Measurements from ENCODE around the gene ELF2.
"Not testable (repeated sequence)": the region's sequence is repeated elsewhere in the genome, so short reads cannot be mapped to it uniquely, and the experiment has no call there.

Gene ELF2

DNA sequence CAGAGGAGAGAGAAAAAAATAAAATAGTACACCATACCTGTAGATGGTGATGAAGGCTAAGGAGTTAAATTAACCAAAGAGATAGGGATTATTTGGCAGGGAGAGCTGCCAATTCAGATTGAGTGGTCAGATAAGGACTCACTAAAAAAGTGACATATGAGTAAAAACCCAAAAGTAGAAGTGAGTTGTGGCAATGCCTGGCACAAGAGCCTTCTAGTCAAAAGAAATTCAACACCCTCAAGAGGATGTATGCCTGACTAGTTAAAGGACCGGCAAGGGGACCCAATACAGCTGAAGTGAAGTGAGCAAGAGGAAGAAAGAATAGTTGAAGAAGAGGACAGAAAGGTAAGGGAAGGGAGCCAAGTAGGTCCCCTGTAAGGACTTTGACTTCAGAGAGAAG lies 34.9 kb downstream of the ELF2 start:
- DNase-seq, result no peak

GRCh38 chr4:139137763-139138162 lies 39.3 kb downstream of the ELF2 start:
- no peak for DNase-seq

DNA sequence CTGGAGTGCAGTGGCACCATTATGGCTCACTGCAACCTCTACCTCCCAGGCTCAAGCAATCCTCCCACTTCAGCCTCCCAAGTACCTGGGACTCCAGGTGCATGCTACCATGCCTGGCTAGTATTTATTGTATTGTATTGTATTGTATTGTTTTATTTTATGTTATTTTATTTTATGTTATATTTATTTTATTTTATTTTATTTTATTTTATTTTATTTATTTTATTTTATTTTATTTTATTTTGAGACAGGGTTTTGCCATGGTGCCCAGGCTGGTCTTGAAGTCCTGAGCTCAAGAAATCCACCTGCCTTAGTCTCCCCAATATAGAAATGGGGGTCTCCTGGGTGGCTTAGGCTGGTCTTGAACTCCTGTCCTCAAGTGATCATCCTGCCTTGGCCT lies 42.6 kb downstream of the ELF2 start:
- DNase-seq, result no peak

DNA sequence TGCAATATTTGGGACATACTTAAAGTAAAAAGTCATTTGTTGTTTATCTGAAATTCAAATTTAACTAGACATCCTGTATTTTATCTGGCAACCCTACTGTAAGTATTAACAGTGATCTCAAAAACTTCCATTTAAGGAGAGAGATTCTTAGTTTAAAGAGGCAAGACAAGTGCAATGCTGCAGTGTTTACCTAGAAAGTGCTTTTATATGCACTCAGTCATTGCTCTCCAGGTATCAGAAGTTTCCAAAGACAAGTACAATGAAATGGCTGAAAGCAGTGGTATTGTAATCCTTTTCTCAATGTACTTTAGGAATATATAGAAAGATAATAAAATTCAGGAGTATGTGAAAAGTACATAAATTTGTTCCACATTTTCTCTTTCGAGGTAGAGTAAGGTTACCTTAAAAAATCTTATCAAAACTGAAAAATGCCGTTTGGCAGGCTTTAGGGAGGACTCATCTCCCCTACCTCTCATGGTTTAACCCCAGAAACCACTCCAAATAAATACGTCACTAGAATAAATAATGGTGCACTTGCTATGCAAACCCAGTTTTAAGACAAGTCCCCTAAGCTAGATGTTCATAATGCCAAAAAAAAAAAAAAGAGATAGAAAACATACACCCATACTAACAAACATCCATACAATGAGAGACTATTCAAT lies 45.7 kb downstream of the ELF2 start:
- DNase-seq, result no peak

DNA sequence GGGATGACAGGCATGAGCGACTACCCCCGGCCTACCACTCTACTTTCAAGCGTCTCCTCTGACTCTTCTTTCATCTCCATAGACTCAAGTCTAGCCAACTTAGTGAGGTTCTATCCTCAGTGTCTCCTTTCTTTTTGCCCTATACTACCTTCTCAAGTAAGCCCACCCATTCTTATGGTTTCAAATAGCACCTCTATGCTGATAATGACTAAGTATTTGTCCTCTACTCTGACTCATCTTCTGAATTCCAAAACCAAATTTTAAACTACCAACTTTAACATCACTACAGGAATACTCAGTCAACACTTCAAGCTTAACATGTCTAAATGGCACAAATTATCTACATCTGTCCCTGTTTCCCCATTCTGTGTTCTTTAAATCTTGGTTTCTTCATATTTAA lies 47.8 kb downstream of the ELF2 start:
- DNase-seq, result no peak

DNA sequence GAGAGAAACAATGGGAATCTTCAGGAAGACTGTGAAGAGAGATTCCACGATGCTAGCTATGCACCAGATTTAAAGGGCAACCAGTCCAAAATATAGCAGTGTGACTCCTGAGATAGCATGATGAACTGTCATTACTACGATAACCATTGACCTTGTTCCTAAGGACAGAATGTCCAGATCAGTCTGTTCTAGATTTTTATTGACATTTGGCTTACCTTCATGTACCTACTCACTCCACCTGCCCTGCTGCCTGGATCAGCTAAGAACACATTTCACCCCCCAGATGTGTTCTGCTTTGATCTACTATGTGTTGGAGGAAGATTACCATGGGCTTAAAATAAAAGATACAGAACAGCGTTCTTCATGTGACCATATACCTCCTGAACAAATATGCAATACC lies 50.1 kb downstream of the ELF2 start:
- no peak for DNase-seq

GRCh38 chr4:139123910-139124309 lies 53.1 kb downstream of the ELF2 start:
- no peak for DNase-seq

- DNase-seq, result no peak
Measured at GRCh38 chr4:139118365-139118764, 58.7 kb downstream of the ELF2 start.

DNA sequence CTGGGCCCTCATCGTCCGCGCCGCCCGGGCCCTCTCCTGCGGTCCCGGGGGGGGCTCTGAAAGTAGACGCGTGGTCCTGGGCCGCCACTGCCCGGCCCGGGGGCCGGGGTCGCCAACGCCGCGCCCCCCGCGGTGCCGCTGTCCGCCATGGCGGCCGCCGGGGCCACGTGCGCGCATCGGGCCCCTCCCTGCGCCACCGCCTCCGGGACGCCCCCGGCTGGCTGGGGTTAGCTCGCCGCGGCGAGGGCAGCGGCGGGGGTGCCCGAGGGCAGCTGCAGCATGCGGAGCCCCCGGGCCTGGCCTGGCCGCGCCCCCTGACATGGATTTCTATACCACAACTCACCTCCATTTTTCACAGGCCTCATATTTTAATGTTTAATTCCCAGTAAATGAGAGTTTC lies 61.8 kb downstream of the ELF2 start:
- DNase-seq, result no peak

GRCh38 chr4:139114795-139115194 lies 62.2 kb downstream of the ELF2 start:
- DNase-seq, result not testable (repeated sequence)

DNA sequence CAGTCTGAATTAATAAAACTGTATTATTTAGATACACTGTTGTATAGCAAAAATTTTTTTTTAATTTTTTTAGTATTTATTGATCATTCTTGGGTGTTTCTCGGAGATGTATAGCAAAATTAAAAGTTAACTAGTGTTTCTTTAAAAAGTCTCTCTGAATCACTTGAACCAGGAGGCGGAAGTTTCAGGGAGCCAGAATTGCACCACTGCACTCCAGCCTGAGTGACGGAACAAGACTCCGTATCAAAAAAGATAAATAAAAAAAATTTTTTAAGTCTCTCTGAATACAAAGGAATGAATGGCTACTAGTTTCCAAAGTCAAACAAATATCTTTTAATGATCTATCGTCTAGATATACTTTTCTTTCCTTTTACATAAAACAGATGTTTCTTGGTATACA lies 64.4 kb downstream of the ELF2 start:
- no peak for DNase-seq

DNA sequence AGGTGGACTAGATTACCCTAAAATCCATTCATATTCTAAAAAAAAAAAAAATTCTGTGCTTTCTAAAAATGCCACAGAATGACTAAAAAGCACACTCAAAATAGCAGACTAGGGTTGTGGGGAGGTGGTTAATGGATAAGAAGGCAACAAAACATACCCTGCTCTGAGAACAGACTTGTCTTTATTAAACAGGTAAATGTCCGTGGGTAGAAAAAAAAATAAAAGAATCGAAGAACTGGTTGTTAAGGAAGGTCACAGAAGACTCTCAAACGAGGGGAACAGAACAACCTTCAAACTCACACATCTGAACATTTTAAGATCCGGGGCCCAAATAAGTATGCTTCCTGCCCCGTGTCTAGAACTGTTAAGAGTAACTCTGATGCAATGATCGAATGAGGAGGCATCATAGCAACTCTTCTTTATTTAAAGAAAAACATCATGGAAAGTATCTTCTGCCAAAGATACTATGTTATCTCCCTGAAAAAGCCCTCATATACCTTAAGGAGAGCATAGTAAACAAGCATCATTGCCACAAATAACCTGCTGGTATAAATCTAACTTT lies 68.4 kb downstream of the ELF2 start:
- DNase-seq, result no peak

DNA sequence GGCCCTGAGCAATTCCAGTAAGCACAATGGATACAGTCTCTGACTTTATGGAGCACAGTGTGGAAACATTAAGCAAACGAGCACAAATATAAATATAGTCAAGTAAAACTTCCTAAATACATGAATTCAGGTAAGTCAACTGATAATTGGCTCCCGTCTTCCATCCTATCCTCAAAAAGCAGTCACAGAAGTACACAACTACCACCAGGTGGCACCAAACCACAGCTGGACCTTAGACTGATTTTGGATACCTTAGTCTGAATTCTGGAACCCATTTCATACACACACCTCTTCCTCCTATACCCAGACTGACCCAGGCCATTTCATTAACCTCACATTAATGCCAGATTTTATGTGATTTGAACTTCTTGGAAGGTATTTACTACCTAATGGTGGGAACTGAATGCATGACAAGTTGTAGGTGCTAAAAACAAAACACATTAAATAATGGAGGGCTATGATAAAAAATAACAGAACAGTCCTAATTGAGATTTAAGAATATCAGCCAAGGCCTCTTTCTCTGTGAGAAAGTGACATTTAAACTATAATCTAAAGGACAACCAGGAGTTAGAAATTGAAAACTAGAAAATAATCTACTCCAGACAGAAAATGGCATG lies 77.5 kb downstream of the ELF2 start:
- peak; percentile 77 for DNase-seq

- DNase-seq, result no peak
Measured at GRCh38 chr4:139092271-139092670, 84.7 kb downstream of the ELF2 start.

GRCh38 chr4:139085141-139085540 lies 91.9 kb downstream of the ELF2 start:
- no peak for DNase-seq

DNA sequence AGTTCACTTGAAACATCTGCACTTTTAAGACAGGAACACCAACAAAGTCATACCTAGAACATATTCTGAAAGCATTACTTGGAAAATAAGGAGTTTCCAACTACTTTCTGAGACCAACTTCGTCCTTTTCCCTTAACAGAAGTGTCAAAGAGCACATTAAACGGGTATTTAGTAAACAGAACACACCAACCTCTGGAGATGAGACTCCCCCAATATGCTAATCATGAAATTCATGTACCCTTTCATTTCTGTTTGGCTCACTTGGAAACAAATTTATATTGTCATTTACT lies 92.3 kb downstream of the ELF2 start:
- DNase-seq, result no peak

DNA sequence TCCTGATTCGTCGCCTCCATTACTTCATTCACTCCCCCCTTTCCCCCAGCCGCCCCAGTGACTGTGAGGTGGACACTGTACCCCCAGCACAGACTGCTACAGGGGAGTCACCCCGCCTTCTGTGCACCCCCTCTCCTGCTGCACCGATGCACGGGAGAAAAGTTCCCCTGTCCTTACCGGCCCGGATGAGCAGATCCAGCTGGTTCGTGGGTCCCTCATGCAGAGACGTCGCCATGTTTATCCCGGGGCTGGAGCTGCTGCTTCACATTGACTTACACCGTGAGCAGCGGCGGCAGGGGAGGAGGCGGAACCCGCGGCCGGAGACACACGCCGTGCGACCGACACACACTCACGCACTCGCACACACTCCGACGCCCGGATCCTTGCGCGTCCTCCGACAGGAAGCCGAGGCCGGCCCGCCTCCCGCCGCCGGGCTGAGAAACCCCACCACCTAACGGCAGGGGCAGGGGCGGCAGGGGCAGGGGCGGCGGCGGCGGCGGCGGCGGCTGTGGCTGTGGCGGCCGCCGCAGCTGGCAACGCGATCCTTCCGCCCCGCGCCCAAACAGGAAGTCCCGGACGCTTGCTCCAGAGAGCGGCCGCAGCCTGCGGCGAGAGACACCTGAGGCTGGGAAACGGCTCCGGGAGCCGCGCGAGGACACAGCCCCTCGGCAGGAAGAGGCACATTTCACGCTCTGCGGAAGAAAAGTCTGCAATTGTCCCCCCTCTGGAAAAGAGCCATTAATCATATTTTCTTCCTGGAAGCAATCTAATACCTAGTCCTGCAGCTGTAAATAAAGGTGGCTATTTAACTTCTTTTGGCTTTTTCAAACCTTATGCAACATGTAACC lies 92.8 kb downstream of the ELF2 start:
- peak; percentile 85 for DNase-seq

- DNase-seq, result peak; percentile 73
Measured at GRCh38 chr4:139083607-139083955, 93.4 kb downstream of the ELF2 start.

GRCh38 chr4:139082750-139083606 lies 94.0 kb downstream of the ELF2 start:
- peak; percentile 92 for DNase-seq

DNA sequence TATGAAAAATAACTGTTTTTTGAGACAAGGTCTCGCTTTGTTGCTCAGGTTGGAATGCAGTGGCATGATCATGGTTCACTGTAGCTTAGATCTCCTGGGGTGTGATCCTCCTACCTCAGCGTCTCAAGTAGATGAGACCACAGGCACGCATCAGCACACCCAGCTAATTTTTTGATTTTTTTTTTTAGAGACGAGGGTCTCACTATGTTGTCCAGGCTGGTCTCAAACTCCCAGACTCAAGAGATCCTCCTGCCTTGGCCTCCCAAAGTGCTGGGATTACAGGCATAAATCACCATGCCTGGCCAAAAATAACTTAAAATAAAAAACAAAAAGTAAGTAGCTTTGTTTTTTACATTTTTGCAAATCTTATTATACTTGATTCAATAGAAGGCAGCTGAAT lies 98.1 kb downstream of the ELF2 start:
- DNase-seq, result no peak

GRCh38 chr4:139077567-139078355 lies 99.3 kb downstream of the ELF2 start:
- no peak for DNase-seq

DNA sequence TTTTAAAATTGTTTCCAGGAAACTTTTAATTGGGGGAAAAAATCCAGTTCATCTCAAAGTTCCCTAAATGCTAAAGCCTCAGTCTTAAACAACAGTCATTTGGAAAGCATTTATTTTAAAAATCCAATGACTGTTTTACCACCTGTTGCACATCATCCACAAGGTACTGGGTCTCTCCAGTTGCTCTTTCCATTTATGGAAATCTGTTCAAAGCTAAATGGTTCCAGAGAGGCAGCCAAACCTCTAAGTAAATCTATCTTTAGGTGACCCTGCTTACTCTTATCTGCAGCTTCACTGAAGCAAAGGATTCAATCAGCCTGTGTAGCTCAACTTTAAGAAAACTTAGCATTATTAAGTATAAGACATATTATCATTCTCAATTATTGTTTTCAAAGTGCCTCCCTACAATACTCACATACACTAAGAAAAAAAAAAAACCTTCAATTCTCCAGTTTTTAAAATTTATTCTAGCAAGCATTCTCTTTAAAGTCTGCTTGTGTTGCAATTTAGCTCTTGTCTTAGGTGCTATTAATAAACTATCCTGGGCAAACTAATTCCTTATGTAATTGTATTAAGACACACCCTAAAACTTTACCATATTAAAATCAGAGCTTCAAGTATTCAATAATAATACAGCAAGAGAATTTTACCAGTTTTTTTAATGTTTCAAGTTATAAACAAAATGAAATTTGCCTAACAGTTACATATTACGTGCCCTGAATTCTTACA lies 100.8 kb downstream of the ELF2 start:
- no peak for DNase-seq
